DMS114 treated with DMSO at 0.1 percent for 48 hours (cell line): ENCODE data around the gene NBEA.
"Not testable (repeated sequence)": the region's sequence is repeated elsewhere in the genome, so short reads cannot be mapped to it uniquely, and the experiment has no call there.

Experiments used
- DNase-seq: peaks from one replicate; lab custom pipeline; 2025; ENCODE audit not compliant: unreplicated experiment; lab: John Stamatoyannopoulos, UW

The NBEA gene, protein sequence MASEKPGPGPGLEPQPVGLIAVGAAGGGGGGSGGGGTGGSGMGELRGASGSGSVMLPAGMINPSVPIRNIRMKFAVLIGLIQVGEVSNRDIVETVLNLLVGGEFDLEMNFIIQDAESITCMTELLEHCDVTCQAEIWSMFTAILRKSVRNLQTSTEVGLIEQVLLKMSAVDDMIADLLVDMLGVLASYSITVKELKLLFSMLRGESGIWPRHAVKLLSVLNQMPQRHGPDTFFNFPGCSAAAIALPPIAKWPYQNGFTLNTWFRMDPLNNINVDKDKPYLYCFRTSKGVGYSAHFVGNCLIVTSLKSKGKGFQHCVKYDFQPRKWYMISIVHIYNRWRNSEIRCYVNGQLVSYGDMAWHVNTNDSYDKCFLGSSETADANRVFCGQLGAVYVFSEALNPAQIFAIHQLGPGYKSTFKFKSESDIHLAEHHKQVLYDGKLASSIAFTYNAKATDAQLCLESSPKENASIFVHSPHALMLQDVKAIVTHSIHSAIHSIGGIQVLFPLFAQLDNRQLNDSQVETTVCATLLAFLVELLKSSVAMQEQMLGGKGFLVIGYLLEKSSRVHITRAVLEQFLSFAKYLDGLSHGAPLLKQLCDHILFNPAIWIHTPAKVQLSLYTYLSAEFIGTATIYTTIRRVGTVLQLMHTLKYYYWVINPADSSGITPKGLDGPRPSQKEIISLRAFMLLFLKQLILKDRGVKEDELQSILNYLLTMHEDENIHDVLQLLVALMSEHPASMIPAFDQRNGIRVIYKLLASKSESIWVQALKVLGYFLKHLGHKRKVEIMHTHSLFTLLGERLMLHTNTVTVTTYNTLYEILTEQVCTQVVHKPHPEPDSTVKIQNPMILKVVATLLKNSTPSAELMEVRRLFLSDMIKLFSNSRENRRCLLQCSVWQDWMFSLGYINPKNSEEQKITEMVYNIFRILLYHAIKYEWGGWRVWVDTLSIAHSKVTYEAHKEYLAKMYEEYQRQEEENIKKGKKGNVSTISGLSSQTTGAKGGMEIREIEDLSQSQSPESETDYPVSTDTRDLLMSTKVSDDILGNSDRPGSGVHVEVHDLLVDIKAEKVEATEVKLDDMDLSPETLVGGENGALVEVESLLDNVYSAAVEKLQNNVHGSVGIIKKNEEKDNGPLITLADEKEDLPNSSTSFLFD (N-terminal part only)

GRCh38 chr13:34941835-34942731, at the start of gene NBEA:
Gene NBEA (plus strand): TSS chr13:34942270. CDS start chr13:34942821, 551 bp downstream.
- peak; percentile 24 for DNase-seq

DNA sequence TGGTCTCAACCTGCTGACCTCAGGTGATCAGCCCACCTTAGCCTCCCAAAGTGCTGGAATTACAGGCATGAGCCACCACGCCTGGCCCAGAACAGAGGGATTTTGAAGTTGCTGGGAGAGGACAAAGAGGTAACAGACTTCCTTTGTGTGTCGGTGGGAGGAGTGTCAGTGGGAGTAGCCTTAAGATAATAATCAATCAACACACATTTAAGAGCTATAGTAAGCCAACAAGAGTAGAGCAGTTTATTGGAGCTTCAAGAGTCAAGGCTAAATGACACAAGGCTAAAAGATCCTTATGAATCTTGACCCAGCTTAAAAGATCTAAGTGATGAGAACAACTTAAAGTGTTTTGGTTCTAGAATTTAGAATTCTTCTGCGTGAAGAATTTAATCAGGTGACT, 47.3 kb upstream of the NBEA start:
- no peak for DNase-seq

DNA sequence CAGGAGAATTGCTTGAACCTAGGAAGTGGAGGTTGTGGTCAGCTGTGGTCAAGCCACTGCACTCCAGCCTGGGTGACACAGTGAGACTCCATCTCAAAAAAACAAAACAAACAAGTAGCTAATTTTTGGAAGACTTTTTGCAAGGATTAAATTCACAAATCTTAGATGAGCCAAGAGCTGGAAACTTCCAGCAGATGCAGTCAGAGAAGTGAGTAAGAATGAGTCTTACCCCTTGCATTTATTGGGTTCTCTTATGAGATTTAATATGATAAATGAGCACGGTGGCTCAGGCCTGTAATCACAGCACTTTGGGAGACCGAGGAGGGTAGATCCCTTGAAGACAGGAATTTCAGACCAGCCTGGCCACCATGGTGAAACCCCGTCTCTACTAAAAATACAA, 44.9 kb upstream of the NBEA start:
- no peak for DNase-seq

DNA sequence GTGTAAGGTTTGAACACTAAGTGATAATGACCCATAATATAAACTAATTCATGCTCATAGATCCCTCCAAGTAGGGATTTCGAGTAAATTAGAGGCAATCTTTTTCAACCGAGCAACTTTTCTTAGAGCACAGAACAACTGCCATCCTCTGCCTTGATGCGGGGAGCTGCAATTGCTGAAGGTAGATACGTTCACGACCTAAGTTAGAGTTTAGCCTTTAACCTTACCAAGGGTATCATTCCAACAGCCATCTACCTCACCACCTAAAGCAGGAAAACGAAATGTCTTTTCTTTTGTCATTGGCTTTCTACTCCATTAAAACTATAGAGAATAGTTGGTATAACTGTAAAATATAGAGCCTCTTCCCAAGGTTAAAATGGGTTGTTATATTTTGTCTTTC, 42.2 kb upstream of the NBEA start:
- DNase-seq: no peak

DNA sequence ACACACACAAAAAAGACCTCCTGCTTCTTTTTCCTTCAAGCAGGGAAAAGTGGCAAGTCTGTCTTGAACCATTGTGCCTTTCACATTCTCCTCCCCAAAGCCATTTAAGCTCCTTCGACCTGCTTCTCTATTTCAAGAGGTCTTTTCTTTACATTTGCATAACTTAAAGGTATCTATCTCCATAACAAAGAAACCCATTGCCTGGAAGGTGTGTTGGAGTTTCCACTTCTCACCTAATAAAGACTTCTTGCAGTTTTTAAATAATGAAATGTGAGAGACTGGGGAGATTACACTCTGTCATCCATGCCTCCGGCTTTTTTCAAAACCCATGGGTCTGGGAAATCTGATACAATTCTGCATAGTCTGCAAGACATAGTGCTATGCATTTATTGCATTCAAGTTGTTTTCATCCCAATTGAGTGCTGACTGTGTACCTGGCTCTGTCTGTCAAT, 41.8 kb upstream of the NBEA start:
- DNase-seq: no peak

GRCh38 chr13:34901572-34901971, 40.5 kb upstream of the NBEA start:
- DNase-seq: no peak

- DNase-seq: no peak
Observed at GRCh38 chr13:34911159-34911558, 30.9 kb upstream of the NBEA start.

DNA sequence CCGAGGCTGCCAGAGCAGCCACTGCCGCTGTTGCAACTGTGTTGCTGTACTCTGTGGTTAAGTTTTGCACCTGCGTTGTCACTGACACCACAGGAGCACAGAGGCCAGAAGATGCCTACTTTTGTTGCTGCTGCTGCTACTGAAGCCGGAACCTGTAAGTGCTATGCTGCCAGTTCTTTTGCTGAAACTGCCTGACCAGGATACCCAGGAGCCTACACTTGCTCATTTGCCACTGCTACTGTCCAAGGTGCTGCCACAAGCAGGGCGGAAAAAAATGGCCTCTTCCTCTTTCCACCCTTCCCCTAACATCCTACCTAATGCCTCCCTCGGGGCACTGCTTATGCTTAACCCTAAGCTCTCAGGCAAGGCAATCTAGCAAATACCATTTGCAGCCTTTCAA, 29.0 kb upstream of the NBEA start:
- no peak for DNase-seq

GRCh38 chr13:34914416-34914815, 27.7 kb upstream of the NBEA start:
- no peak for DNase-seq

- no peak for DNase-seq
Observed at GRCh38 chr13:34926508-34926907, 15.6 kb upstream of the NBEA start.

GRCh38 chr13:34928676-34929075, 13.4 kb upstream of the NBEA start:
- DNase-seq: not testable (repeated sequence)

DNA sequence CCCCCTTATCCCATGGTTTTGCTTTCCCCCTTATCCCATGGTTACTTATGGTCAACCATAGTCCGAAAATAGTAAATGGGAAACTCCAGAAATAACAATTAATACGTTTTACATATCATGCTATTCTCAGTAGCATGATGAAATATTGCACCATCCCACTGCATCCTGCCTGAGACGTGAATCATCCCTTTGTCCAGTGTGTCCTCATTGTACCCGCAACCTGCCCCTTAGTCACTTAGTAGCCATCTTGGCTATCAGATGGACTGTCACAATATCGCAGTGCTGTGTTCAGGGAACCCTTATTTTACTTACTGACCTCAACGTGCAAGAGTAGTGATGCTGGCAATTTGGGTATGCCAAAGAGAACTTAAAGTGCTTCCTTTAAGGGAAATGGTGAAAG, 10.5 kb upstream of the NBEA start:
- no peak for DNase-seq

DNA sequence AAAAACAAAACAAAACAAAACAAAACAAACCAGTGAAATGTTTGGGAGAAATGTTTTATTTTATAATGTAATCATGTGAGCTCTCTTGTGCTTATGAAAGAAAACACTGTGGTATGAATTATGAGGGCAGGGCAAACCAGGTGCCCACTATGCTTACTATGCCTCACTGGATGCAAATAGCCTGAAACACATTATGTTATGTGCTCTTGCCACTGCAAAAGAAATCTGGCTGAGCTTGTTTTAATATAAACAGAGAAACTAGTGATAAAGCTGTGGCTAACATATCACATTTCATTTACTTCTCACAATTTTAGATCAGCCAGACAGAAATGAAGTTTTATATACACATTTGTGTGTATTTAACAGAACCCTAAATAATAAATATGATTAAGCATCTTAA, 8.7 kb upstream of the NBEA start:
- no peak for DNase-seq

DNA sequence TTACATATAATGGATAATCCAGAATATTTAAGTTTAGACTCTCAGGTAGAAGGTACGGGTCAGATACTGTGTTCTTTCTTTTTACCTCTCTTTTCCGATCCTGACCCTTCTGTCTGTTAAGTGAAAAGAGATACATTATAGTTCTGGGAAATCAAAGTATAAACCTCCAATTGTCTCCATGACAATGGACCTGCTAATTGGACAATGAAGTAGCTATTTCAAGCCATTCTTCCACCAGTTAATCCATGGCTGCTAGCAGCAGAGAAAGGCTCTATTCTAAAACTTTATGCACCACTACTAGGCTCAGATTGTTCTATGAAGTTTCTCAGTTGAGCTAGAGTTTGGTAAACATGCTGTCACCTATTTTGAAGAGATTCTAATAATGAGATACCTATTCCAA, 8.3 kb upstream of the NBEA start:
- no peak for DNase-seq

DNA sequence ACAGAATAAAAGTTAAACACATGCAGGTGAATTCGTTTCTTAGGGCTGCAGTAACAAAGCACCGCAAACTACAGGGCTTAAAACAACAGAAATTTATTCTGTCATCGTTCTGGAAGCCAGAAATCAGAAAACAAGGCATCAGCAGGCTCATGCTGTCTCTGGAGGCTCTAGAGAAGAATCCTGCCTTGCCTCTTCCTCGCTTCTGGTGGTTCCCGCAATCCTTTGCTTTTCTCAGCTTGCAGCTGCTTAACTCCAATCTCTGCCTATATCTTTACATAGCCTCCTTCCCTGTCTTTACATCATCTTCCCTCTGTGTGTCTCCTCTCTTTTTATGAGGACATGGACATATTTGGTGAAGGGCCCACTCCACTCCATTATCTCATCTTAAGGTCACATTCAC, 6.2 kb upstream of the NBEA start:
- DNase-seq: no peak

GRCh38 chr13:34939771-34940170, 2.3 kb upstream of the NBEA start:
- no peak for DNase-seq

GRCh38 chr13:34941436-34941834, 635 bp upstream of the NBEA start:
- no peak for DNase-seq

- DNase-seq: no peak
Observed at GRCh38 chr13:34942732-34943435, 814 bp downstream of the NBEA start.

GRCh38 chr13:34943436-34944273, 1.6 kb downstream of the NBEA start:
- DNase-seq: no peak
